Measurements from ENCODE around the gene C9orf72. TPM values are rescaled to one million over a fixed set of nuclear protein-coding genes. Genes with fewer than 3 reads are reported as not detected.

The C9orf72 gene
- total and polyA plus RNA-seq, 2 of the 8 experiments (the other 6 are each of a cell fraction or from before 2014, with no cell fraction given) = 7.2 to 17.5 TPM

GRCh38 chr9:27564670-27565069, 8.6 kb downstream of the C9orf72 start:
- no peak overlapping the region for H4K5ac ChIP-seq (ENCODE audit: insufficient read length, low read depth, low read length)
- H3K23ac ChIP-seq (ENCODE audit: insufficient read length) = no peak overlapping the region
- ChIA-PET CTCF (ENCODE audit: partially characterized antibody) (no interaction called here), POLR2A (ENCODE audit: partially characterized antibody) (no interaction called here)
- FAIRE-seq = no peak
- H3K56ac ChIP-seq (replicated peaks; ENCODE audit: insufficient read length, low read depth, low read length) = no peak overlapping the region
- H2BK12ac ChIP-seq (ENCODE audit: low read depth, low read length) = no peak overlapping the region
- no peaks in the 10 kb centered on the region for H3K9me3 ChIP-seq (ENCODE audit: insufficient read depth in 2 of 2, low read depth in 1 of 2, low read length in 1 of 2)
- H2BK5ac ChIP-seq (ENCODE audit: low read depth, low read length) = no peak overlapping the region
- no peak overlapping the region for H3K4me2 ChIP-seq (ENCODE audit: insufficient read depth in 1 of 2, low read depth in 2 of 2, low read length in 2 of 2)
- peaks cover 0 to 22% of the 10 kb centered on the region in 2 experiments; a peak in 2 of 4 replicates for H3K79me2 ChIP-seq (ENCODE audit: control insufficient read depth in 1 of 2, insufficient read depth in 2 of 2, low read length in 2 of 2)
- no peak overlapping the region for H2BK120ac ChIP-seq (replicated peaks; ENCODE audit: low read depth, low read length)
- DNase-seq (ENCODE audit: low read depth in 1 of 2, low spot score in 2 of 2) = no peak
- peaks cover 0 to 47% (median 8%) of the 10 kb centered on the region in 4 experiments; a peak in 3 of 8 replicates for H3K36me3 ChIP-seq (ENCODE audit: control insufficient read depth in 2 of 4, insufficient read depth in 4 of 4, low read length in 3 of 4)
- 92% methylated on average over 1 of the region's 1 CpG; no CpG with 5 or more reads in 1 of the 2 experiments for WGBS, 2 experiments (ENCODE audit: extremely low coverage in 1 of 2, insufficient coverage in 1 of 2, insufficient read length in 1 of 2, insufficient replicate concordance in 2 of 2, low coverage in 1 of 2, low lambda C conversion rate in 2 of 2, missing lambda C conversion rate in 1 of 2)
- H3K23me2 ChIP-seq (ENCODE audit: low read depth, low read length) = no peaks in the 10 kb centered on the region
- H4K20me1 ChIP-seq (replicated peaks in 1 of 2; ENCODE audit: control insufficient read depth in 1 of 2, insufficient read depth in 2 of 2, low read length in 2 of 2) = peaks cover 0 to 2% of the 10 kb centered on the region in 2 experiments
- no peak overlapping the region for H4K8ac ChIP-seq (ENCODE audit: extremely low read depth, insufficient read depth, low read length)
- no peak overlapping the region for H2BK15ac ChIP-seq (ENCODE audit: low read length)
- no peak overlapping the region for H2AK5ac ChIP-seq (ENCODE audit: low read depth, low read length)
- no peak overlapping the region for H3K9ac ChIP-seq (replicated peaks in 1 of 4; ENCODE audit: extremely low read depth in 1 of 4, low read depth in 3 of 4, low read length in 3 of 4)
- no peaks in the 10 kb centered on the region for H3K27me3 ChIP-seq (replicated peaks in 1 of 4; ENCODE audit: control insufficient read depth in 3 of 4, extremely low read depth in 1 of 4, insufficient read depth in 3 of 4, low read length in 3 of 4)
- H2AFZ ChIP-seq (ENCODE audit: low read length) = no peak overlapping the region
- H3K18ac ChIP-seq (ENCODE audit: extremely low read depth, low read length) = no peak overlapping the region
- no peak overlapping the region for H2BK20ac ChIP-seq (ENCODE audit: low read length)
- H3K14ac ChIP-seq (ENCODE audit: insufficient read length) = no peak overlapping the region
- no peak overlapping the region for H4K91ac ChIP-seq (replicated peaks; ENCODE audit: insufficient read length, low read length)
- TF ChIP-seq SP2 (IDR thresholded peaks at IDR 0.05; ENCODE audit: low read length) (no peak), EGR1 (IDR thresholded peaks at IDR 0.05; ENCODE audit: borderline replicate concordance, low read depth, low read length) (no peak), CHD2 (IDR thresholded peaks at IDR 0.05; ENCODE audit: low read length) (no peak), CEBPB (IDR thresholded peaks at IDR 0.05; ENCODE audit: low read depth, low read length) (no peak), RNF2 (IDR thresholded peaks at IDR 0.05; ENCODE audit: borderline replicate concordance, low read depth, low read length, missing control alignments, poor library complexity, severe bottlenecking) (no peak), KDM1A (IDR thresholded peaks at IDR 0.05; ENCODE audit: borderline replicate concordance, low read length) (no peak)
- no peak overlapping the region for H3K4ac ChIP-seq (replicated peaks; ENCODE audit: insufficient read length, low read depth, low read length)
- H3K79me1 ChIP-seq (ENCODE audit: low read depth, low read length) = no peaks in the 10 kb centered on the region
- no peak overlapping the region for H3K4me3 ChIP-seq (ENCODE audit: extremely low read depth in 1 of 4, insufficient read depth in 2 of 4, low read depth in 3 of 4, low read length in 4 of 4)
- H3K4me1 ChIP-seq (replicated peaks in 1 of 4; ENCODE audit: control insufficient read depth in 3 of 4, insufficient read depth in 4 of 4, low read length in 3 of 4) = no peaks in the 10 kb centered on the region
- no peak overlapping the region for H3K27ac ChIP-seq (ENCODE audit: low read depth, low read length)
